ENCODE data around the gene UBA7. TPM values are rescaled to one million over a fixed set of nuclear protein-coding genes. Genes with fewer than 3 reads are reported as not detected.
"Not testable (repeated sequence)": the region's sequence is repeated elsewhere in the genome, so short reads cannot be mapped to it uniquely, and the experiment has no call there.

The UBA7 gene
- total and polyA plus RNA-seq, 2 experiments from 2014 or later: 16.9 to 35.7 TPM

DNA sequence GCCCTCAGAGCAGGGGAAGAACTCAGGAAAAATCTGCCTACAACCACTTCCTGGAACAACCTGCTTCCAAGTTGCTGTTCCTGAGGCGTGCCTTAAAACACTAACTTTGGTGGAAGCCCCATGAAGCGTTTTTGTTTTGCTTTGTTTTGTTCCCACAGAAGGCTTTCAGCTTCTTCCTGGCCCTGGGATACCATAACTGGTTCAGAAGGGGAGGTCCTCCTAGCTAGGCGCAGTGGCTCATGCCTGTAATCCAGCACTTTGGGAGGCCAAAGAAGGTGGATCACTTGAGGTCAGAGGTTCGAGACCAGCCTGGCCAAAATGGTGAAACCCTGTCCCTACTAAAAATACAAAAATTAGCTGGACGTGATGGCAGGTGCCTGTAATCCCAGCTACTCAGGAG lies 26.2 kb downstream of the UBA7 start:
- Histone ChIP-seq H3K9me2 (ENCODE audit: insufficient read depth) (no peaks in the 10 kb centered on the region), H3K27me3 (replicated peaks; ENCODE audit: insufficient read depth) (no peaks in the 10 kb centered on the region), H3K9me3 (ENCODE audit: low read depth) (no peaks in the 10 kb centered on the region), H3K4me3 (no peak overlapping the region), H2AFZ (no peak overlapping the region), H3K4me1 (ENCODE audit: insufficient read depth) (peaks cover 14% of the 10 kb centered on the region; the same call in 1 of the 2 replicates), H3K27ac (no peak overlapping the region), H4K20me1 (ENCODE audit: insufficient read depth) (no peaks in the 10 kb centered on the region), H3K79me2 (ENCODE audit: insufficient read depth) (peaks cover 38% of the 10 kb centered on the region), H3F3A (ENCODE audit: insufficient read depth) (no peaks in the 10 kb centered on the region), H3K36me3 (ENCODE audit: low read depth) (no peaks in the 10 kb centered on the region), H3K4me2 (ENCODE audit: unreplicated experiment) (no peak overlapping the region), H3K9ac (no peak overlapping the region)
- TF ChIP-seq EZH2 (IDR thresholded peaks at IDR 0.05; ENCODE audit: insufficient read depth, poor library complexity, severe bottlenecking) (no peak), EZH2phosphoT487 (IDR thresholded peaks at IDR 0.05; ENCODE audit: insufficient read depth, low read depth) (no peak)
- in situ Hi-C loops (cut with MboI): no loop called here
- 76 to 90% methylated on average over 5 of the region's 5 CpGs for WGBS, 2 experiments (ENCODE audit: low coverage in 1 of 2, low lambda C conversion rate in 2 of 2, missing lambda C conversion rate in 2 of 2)
- no peak for DNase-seq

DNA sequence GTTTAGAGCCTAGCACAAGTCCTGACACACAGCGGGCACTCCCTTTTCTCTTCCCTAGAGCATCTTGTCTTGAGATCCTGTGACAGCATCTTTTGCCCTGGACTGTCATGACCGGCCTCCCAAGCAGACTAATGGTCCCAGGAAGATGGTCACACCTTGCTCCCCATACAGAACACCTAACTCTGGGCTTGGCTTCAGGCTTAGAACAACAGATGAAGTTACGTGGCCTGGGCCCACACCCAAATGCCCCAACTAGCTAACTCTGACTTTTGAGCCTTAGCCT lies 26.6 kb downstream of the UBA7 start:
- H3K4me2 ChIP-seq (ENCODE audit: unreplicated experiment): peak overlapping the region; percentile 81
- WGBS, 2 experiments (ENCODE audit: low coverage in 1 of 2, low lambda C conversion rate in 2 of 2, missing lambda C conversion rate in 2 of 2): 46 to 54% methylated on average over 3 of the region's 3 CpGs
- in situ Hi-C loops (cut with MboI): no loop called here
- no peaks in the 10 kb centered on the region for H3K9me2 ChIP-seq (ENCODE audit: insufficient read depth)
- H2AFZ ChIP-seq: peak overlapping the region; percentile 96
- peaks cover 42% of the 10 kb centered on the region for H3K79me2 ChIP-seq (ENCODE audit: insufficient read depth)
- peaks cover 14% of the 10 kb centered on the region; the same call in 1 of the 2 replicates for H3K4me1 ChIP-seq (ENCODE audit: insufficient read depth)
- no peaks in the 10 kb centered on the region for H3K9me3 ChIP-seq (ENCODE audit: low read depth)
- TF ChIP-seq EZH2phosphoT487 (IDR thresholded peaks at IDR 0.05; ENCODE audit: insufficient read depth, low read depth): no peak
- TF ChIP-seq EZH2 (IDR thresholded peaks at IDR 0.05; ENCODE audit: insufficient read depth, poor library complexity, severe bottlenecking): no peak
- peak overlapping the region; percentile 71; the same call in 1 of the 2 replicates for H3K27ac ChIP-seq
- no peaks in the 10 kb centered on the region for H3F3A ChIP-seq (ENCODE audit: insufficient read depth)
- H3K36me3 ChIP-seq (ENCODE audit: low read depth): no peaks in the 10 kb centered on the region
- DNase-seq: no peak
- H3K9ac ChIP-seq: peak overlapping the region; percentile 85
- H3K27me3 ChIP-seq (replicated peaks; ENCODE audit: insufficient read depth): no peaks in the 10 kb centered on the region
- peak overlapping the region; percentile 81 for H3K4me3 ChIP-seq
- no peaks in the 10 kb centered on the region for H4K20me1 ChIP-seq (ENCODE audit: insufficient read depth)

DNA sequence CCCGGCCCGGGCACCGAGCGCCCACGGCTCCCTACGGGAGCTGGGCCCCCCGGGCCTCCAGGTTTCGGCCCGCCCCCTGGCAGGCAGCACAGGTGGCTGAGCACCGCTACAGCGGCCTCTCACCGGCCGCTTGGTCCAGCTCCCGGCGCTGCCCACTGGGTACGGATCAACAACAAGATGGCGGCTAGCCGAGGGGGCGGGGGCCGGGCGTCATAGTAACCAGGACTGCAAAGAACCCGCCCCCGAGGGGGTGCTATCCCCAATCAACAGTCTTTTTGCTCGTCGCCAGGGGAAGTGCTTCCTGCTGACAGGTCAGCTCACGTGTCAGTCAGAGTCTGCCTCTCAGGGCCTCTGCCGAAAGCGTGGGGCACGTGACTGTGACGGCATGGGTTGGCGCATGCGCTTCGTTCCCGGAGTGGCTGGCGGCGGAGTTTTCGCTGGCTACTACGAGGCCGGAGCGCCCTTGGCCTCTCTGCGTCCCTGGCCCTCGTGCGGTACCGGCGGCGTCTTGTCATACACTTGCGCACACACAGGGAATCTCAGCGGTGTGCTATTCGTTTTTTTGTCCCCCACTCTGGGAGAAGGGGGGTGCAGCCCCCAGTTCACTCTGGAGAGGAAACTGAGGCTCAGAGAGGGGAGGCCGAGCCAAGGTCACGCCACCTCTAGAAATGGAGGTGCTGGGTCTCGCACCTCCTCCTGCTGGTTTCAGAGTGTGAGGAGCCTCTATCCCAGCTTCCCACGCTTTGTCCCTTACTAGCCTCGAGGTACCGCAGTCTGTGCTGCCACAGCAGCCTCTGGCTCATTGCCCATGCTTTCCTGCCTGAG lies 27.2 kb downstream of the UBA7 start, which contains the start of gene IP6K1:
Gene IP6K1, minus strand, starts transcription at position 186 of the 825 bp plus-strand sequence. CDS start 38,502 bp downstream, outside the sequence.
- H3K9me2 ChIP-seq (ENCODE audit: insufficient read depth): no peaks in the 10 kb centered on the region
- peaks cover 48% of the 10 kb centered on the region for H3K79me2 ChIP-seq (ENCODE audit: insufficient read depth)
- 2 to 3% methylated on average over 54 to 55 of the region's 55 CpGs for WGBS, 2 experiments (ENCODE audit: low coverage in 1 of 2, low lambda C conversion rate in 2 of 2, missing lambda C conversion rate in 2 of 2)
- H3K9me3 ChIP-seq (ENCODE audit: low read depth): no peaks in the 10 kb centered on the region
- in situ Hi-C loops (cut with MboI): no loop called here
- H3K4me3 ChIP-seq: peak within 1 kb of the TSS; percentile 81
- no peaks in the 10 kb centered on the region; the same call in 1 of the 2 replicates for H4K20me1 ChIP-seq (ENCODE audit: insufficient read depth)
- no peaks in the 10 kb centered on the region for H3K27me3 ChIP-seq (replicated peaks; ENCODE audit: insufficient read depth)
- peak within 1 kb of the TSS; percentile 96 for H2AFZ ChIP-seq
- peak within 1 kb of the TSS; percentile 85 for H3K9ac ChIP-seq
- DNase-seq: peak; percentile 100
- peaks cover 15% of the 10 kb centered on the region; the same call in 1 of the 2 replicates for H3K4me1 ChIP-seq (ENCODE audit: insufficient read depth)
- no peaks in the 10 kb centered on the region; the same call in 1 of the 2 replicates for H3K36me3 ChIP-seq (ENCODE audit: low read depth)
- H3K4me2 ChIP-seq (ENCODE audit: unreplicated experiment): peak within 1 kb of the TSS; percentile 94
- no peaks in the 10 kb centered on the region for H3F3A ChIP-seq (ENCODE audit: insufficient read depth)
- peak within 1 kb of the TSS; percentile 71 for H3K27ac ChIP-seq
- TF ChIP-seq EZH2phosphoT487 (IDR thresholded peaks at IDR 0.05; ENCODE audit: insufficient read depth, low read depth): no peak
- no peak for TF ChIP-seq EZH2 (IDR thresholded peaks at IDR 0.05; ENCODE audit: insufficient read depth, poor library complexity, severe bottlenecking)

DNA sequence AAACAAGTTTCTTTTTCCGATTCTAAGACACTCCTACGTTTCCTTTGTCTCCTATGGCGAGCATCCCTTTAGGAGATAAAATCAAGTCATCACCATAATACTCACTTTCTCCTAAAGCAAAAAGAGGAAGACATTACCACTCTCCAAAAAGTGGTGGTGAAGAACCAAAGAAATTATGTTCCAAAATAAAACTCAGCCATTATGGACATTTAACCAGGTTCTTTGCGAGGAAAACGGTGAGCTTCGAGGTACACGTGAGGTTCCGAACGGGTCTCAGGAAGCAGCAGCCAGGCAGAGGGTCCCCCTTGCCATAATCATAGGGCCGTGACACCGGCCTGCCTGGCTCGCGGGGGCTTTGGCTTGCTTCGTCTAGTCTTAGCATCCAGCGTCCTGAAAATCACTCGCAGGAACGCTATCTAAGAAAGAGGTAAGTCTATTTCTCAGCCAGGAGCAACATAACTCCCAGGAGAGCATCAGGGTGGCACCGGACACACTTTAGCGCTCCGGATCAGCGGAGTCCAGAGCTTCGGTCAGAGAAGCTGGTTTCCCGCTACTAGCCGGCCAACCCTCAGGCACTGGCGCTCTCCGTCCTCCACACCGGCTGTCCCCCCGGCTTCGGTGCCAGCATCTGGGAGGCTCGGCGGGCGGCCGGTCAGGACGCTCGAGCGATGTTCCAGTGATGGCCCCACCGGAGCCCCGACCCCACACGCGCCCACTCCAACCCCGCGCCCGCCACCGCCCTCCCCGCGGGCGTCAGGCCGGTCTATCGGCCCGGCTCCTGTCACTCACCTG lies 28.0 kb downstream of the UBA7 start:
- in situ Hi-C loops (cut with MboI): no loop called here
- Histone ChIP-seq H3K9ac (peak overlapping the region; percentile 85), H4K20me1 (ENCODE audit: insufficient read depth) (peaks cover 4% of the 10 kb centered on the region; the same call in 1 of the 2 replicates), H3K4me2 (ENCODE audit: unreplicated experiment) (peak overlapping the region; percentile 94), H3K27ac (peak overlapping the region; percentile 59), H3F3A (ENCODE audit: insufficient read depth) (no peaks in the 10 kb centered on the region), H3K4me3 (peak overlapping the region; percentile 81), H3K27me3 (replicated peaks; ENCODE audit: insufficient read depth) (no peaks in the 10 kb centered on the region), H3K9me2 (ENCODE audit: insufficient read depth) (no peaks in the 10 kb centered on the region), H2AFZ (peak overlapping the region; percentile 72), H3K79me2 (ENCODE audit: insufficient read depth) (peaks cover 56% of the 10 kb centered on the region), H3K36me3 (ENCODE audit: low read depth) (no peaks in the 10 kb centered on the region; the same call in 1 of the 2 replicates), H3K9me3 (ENCODE audit: low read depth) (no peaks in the 10 kb centered on the region), H3K4me1 (ENCODE audit: insufficient read depth) (peaks cover 18% of the 10 kb centered on the region; the same call in 1 of the 2 replicates)
- WGBS, 2 experiments (ENCODE audit: low coverage in 1 of 2, low lambda C conversion rate in 2 of 2, missing lambda C conversion rate in 2 of 2): 2 to 3% methylated on average over 46 to 50 of the region's 50 CpGs
- TF ChIP-seq EZH2phosphoT487 (IDR thresholded peaks at IDR 0.05; ENCODE audit: insufficient read depth, low read depth) (no peak), EZH2 (IDR thresholded peaks at IDR 0.05; ENCODE audit: insufficient read depth, poor library complexity, severe bottlenecking) (no peak)
- peak; percentile 71 for DNase-seq

DNA sequence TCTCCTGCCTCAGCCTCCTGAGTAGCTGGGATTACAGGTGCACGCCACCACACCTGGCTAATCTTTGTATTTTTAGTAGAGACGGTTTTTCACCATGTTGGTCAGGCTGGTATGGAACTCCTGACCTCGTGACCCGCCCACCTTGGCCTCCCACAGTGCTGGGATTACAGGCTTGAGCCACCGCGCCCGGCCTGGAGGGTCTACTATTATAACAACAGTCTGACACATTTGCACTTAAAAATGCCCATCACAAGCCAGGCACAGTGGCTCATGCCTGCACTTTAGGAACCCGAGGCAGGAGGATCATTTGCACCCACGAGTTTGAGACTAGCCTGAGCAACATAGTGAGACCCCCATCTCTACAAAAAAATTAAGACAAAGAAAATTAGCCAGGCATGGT lies 31.5 kb downstream of the UBA7 start:
- H3F3A ChIP-seq (ENCODE audit: insufficient read depth); DNase-seq; H3K4me2 ChIP-seq (ENCODE audit: unreplicated experiment); H3K9ac ChIP-seq; H3K9me2 ChIP-seq (ENCODE audit: insufficient read depth); H3K27me3 ChIP-seq (replicated peaks; ENCODE audit: insufficient read depth); H3K4me3 ChIP-seq; H3K36me3 ChIP-seq (ENCODE audit: low read depth); in situ Hi-C loops (cut with MboI); H2AFZ ChIP-seq; H3K27ac ChIP-seq; H4K20me1 ChIP-seq (ENCODE audit: insufficient read depth); H3K9me3 ChIP-seq (ENCODE audit: low read depth): not testable (repeated sequence)
- Histone ChIP-seq H3K79me2 (ENCODE audit: insufficient read depth) (peaks cover 90% of the 10 kb centered on the region), H3K4me1 (ENCODE audit: insufficient read depth) (peaks cover 18% of the 10 kb centered on the region; the same call in 1 of the 2 replicates)
- WGBS, 2 experiments (ENCODE audit: low coverage in 1 of 2, low lambda C conversion rate in 2 of 2, missing lambda C conversion rate in 2 of 2): 86 to 87% methylated on average over 9 of the region's 9 CpGs
